PC-9 (cell line): ENCODE data around the gene KCNT2. TPM values are rescaled to one million over a fixed set of nuclear protein-coding genes. Genes with fewer than 3 reads are reported as not detected.

Experiments used
- BruUV-seq: library from RNA; stranded (reverse); fragments of 400-500 nt; replicated peaks from 2 replicates; lab custom pipeline; 2021; lab: Mats Ljungman, UMichigan
- CTCF ChIA-PET: fragments of 300-600 bp; sonication (Branson Sonifier 250); formaldehyde crosslinking; loops from one replicate; lab custom pipeline; 2022; ENCODE audit warnings: antibody characterized with exemption; lab: Charles Lee
- POLR2A ChIA-PET: fragments of 300-600 bp; sonication (Branson Sonifier 250); formaldehyde crosslinking; loops from one replicate; lab custom pipeline; 2022; ENCODE audit warnings: antibody characterized with exemption; ENCODE audit not compliant: unreplicated experiment; lab: Charles Lee
- DNase-seq, 2 experiments: peaks; one replicate each; pipeline versions ENCODE4 v3.0.0 to v3.0.0-alpha.2; 2015 to 2022; ENCODE audit warnings: mixed read lengths in 1 of 2
- H2AFZ ChIP-seq: fragments of 200-600 bp; sonication (generic); 2 replicates; pipeline ENCODE4 v1.8.1; 2017; ENCODE audit warnings: antibody characterized with exemption
- H3F3A ChIP-seq: fragments of 200-600 bp; sonication (generic); 2 replicates; pipeline ENCODE4 v1.8.1; 2017; ENCODE audit warnings: antibody characterized with exemption, mild to moderate bottlenecking, low read depth; ENCODE audit not compliant: insufficient read depth
- H3K27ac ChIP-seq: fragments of 200-600 bp; sonication (generic); 2 replicates; pipeline ENCODE4 v1.6.1; 2016; ENCODE audit warnings: mixed run types
- H3K27me3 ChIP-seq: fragments of 200-600 bp; sonication (generic); 2 replicates; pipeline ENCODE4 v1.6.1; 2016; ENCODE audit warnings: low read depth, mixed run types; ENCODE audit not compliant: insufficient read depth
- H3K36me3 ChIP-seq: fragments of 200-600 bp; sonication (generic); 2 replicates; pipeline ENCODE4 v1.6.1; 2016; ENCODE audit warnings: low read depth, mixed run types
- H3K4me1 ChIP-seq: fragments of 200-600 bp; sonication (generic); replicated peaks from 2 replicates; pipeline ENCODE4 v1.6.1; 2016; ENCODE audit warnings: mixed run types; ENCODE audit not compliant: insufficient read depth
- H3K4me2 ChIP-seq: fragments of 200-600 bp; sonication (generic); 2 replicates; pipeline ENCODE4 v1.6.1; 2017; ENCODE audit warnings: mixed run types
- H3K4me3 ChIP-seq: fragments of 200-600 bp; sonication (generic); 2 replicates; pipeline ENCODE4 v1.6.1; 2016; ENCODE audit warnings: mixed run types
- H3K79me2 ChIP-seq: fragments of 200-600 bp; sonication (generic); 2 replicates; pipeline ENCODE4 v1.6.1; 2017; ENCODE audit warnings: low read depth, mixed run types
- H3K9me2 ChIP-seq: fragments of 200-600 bp; sonication (generic); 2 replicates; pipeline ENCODE4 v1.8.1; 2017; ENCODE audit warnings: mild to moderate bottlenecking; ENCODE audit not compliant: insufficient read depth
- H3K9me3 ChIP-seq: fragments of 200-600 bp; sonication (generic); 2 replicates; pipeline ENCODE4 v1.8.1; 2016; ENCODE audit warnings: low read depth; ENCODE audit not compliant: insufficient read depth
- H4K20me1 ChIP-seq: fragments of 200-600 bp; sonication (generic); 2 replicates; pipeline ENCODE4 v1.8.1; 2017; ENCODE audit not compliant: insufficient read depth
- CTCF ChIP-seq: fragments of 200-600 bp; sonication (generic); conservative IDR thresholded peaks from 2 replicates; pipeline ENCODE4 v1.6.1; 2017; ENCODE audit warnings: mixed run types, antibody characterized with exemption, mild to moderate bottlenecking, moderate library complexity
- EZH2 ChIP-seq: fragments of 200-600 bp; sonication (generic); IDR thresholded peaks from 2 replicates; pipeline ENCODE4 v1.8.0; 2017; ENCODE audit warnings: antibody characterized with exemption, low read depth
- intact Hi-C: fragments of 100-400 bp; cut with micrococcal nuclease; formaldehyde crosslinking; loops from one replicate; pipeline ENCODE4 v1.10.0; 2022; ENCODE audit not compliant: unreplicated experiment
- total RNA-seq: library from RNA; stranded (reverse); gene quantifications from 2 replicates; pipeline ENCODE4 v1.2.3, GENCODE V29; 2021

Gene KCNT2
- total RNA-seq, 1 experiment from 2014 or later, result 0.90 TPM

- H4K20me1 ChIP-seq, result no peaks in the 10 kb centered on the region
- intact Hi-C loops, result no loop called here
- no peaks in the 10 kb centered on the region for H3K4me1 ChIP-seq
- H3K27me3 ChIP-seq, result no peaks in the 10 kb centered on the region
- POLR2A ChIA-PET, result no interaction called here
- no peak overlapping the region for H3K4me2 ChIP-seq
- no peak overlapping the region for H2AFZ ChIP-seq
- H3K36me3 ChIP-seq, result no peaks in the 10 kb centered on the region
- H3K9me2 ChIP-seq, result 0 out of 2 replicates have a peak, but pooled peaks cover 6% of the 10 kb centered on the region
- no peak for TF ChIP-seq CTCF
- TF ChIP-seq EZH2, result no peak
- no peaks in the 10 kb centered on the region for H3K79me2 ChIP-seq
- no peaks in the 10 kb centered on the region for H3F3A ChIP-seq
- H3K4me3 ChIP-seq, result no peak overlapping the region
- H3K27ac ChIP-seq, result no peak overlapping the region
- DNase-seq, result no peak
- CTCF ChIA-PET, result no interaction called here
- H3K9me3 ChIP-seq, result no peaks in the 10 kb centered on the region
- no TSS peak for BruUV-seq
These were observed 348.0 kb downstream of the KCNT2 start for GRCh38 chr1:196260270-196260669.

GRCh38 chr1:196259316-196259715 lies 348.9 kb downstream of the KCNT2 start:
- H3K9me3 ChIP-seq, result no peaks in the 10 kb centered on the region
- ChIA-PET CTCF (no interaction called here), POLR2A (no interaction called here)
- BruUV-seq, result no TSS peak
- H3F3A ChIP-seq, result no peaks in the 10 kb centered on the region
- DNase-seq, result no peak
- no peaks in the 10 kb centered on the region for H3K79me2 ChIP-seq
- intact Hi-C loops, result no loop called here
- H3K36me3 ChIP-seq, result no peaks in the 10 kb centered on the region
- no peaks in the 10 kb centered on the region for H3K27me3 ChIP-seq
- H2AFZ ChIP-seq, result no peak overlapping the region
- no peak overlapping the region for H3K4me2 ChIP-seq
- no peaks in the 10 kb centered on the region for H4K20me1 ChIP-seq
- H3K4me1 ChIP-seq, result no peaks in the 10 kb centered on the region
- H3K4me3 ChIP-seq, result no peak overlapping the region
- H3K9me2 ChIP-seq, result 0 out of 2 replicates have a peak, but pooled peaks cover 10% of the 10 kb centered on the region
- no peak overlapping the region for H3K27ac ChIP-seq
- TF ChIP-seq EZH2 (no peak), CTCF (no peak)

DNA sequence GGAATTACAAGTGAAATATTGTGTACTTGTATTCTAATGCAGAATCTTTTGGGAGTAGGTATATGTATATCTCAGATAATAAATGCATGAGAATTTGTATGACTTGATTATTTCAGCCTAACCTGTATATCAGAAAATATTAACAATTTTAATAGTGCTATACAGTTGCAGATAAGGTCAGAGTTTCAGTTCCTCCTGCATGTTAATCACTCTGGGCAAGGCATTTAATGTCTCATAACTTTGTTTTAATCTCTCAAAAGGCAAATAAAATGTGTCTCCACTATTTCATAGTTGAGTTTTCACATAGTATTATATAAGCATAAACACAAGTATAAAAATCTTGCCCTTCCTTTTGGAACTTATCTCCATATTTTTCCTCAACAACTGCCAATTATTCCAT lies 352.5 kb downstream of the KCNT2 start:
- ChIA-PET POLR2A (no interaction called here), CTCF (no interaction called here)
- no peaks in the 10 kb centered on the region for H3K79me2 ChIP-seq
- H3K27me3 ChIP-seq, result no peaks in the 10 kb centered on the region
- DNase-seq, result no peak
- H3K9me2 ChIP-seq, result 0 out of 2 replicates have a peak, but pooled peaks cover 4% of the 10 kb centered on the region
- BruUV-seq, result no TSS peak
- H4K20me1 ChIP-seq, result no peaks in the 10 kb centered on the region
- H3K4me2 ChIP-seq, result no peak overlapping the region
- TF ChIP-seq CTCF (no peak), EZH2 (no peak)
- no peak overlapping the region for H3K4me3 ChIP-seq
- H3K9me3 ChIP-seq, result no peaks in the 10 kb centered on the region
- H3K4me1 ChIP-seq, result no peaks in the 10 kb centered on the region
- H3K36me3 ChIP-seq, result no peaks in the 10 kb centered on the region
- intact Hi-C loops, result no loop called here
- H3K27ac ChIP-seq, result no peak overlapping the region
- H2AFZ ChIP-seq, result peak overlapping the region; percentile 21; the same call in 1 of the 2 replicates
- H3F3A ChIP-seq, result no peaks in the 10 kb centered on the region
